GM19043 (cell line): ENCODE measurements around the gene GALNT2.

Experiments
- ATAC-seq: cut with Tn5 transposase; IDR thresholded peaks from one replicate; pipeline ENCODE4 v1.9.1; 2021; ENCODE audit warnings: low read depth; ENCODE audit not compliant: unreplicated experiment

The GALNT2 gene

GRCh38 chr1:230141797-230142607 is 75.0 kb downstream of the GALNT2 start:
- ATAC-seq: no peak

- no peak for ATAC-seq
Observed at GRCh38 chr1:230142608-230143210, 75.7 kb downstream of the GALNT2 start.

GRCh38 chr1:230143534-230143933 is 76.5 kb downstream of the GALNT2 start:
- no peak for ATAC-seq

GRCh38 chr1:230144010-230144614 is 77.1 kb downstream of the GALNT2 start:
- no peak for ATAC-seq

GRCh38 chr1:230144758-230145504 is 77.9 kb downstream of the GALNT2 start:
- no peak for ATAC-seq

GRCh38 chr1:230145505-230145899 is 78.5 kb downstream of the GALNT2 start:
- no peak for ATAC-seq

GRCh38 chr1:230145953-230146476 is 79.0 kb downstream of the GALNT2 start:
- no peak for ATAC-seq

GRCh38 chr1:230146709-230147108 is 79.7 kb downstream of the GALNT2 start:
- no peak for ATAC-seq

- ATAC-seq: no peak
Observed at GRCh38 chr1:230147253-230148125, 80.5 kb downstream of the GALNT2 start.

- ATAC-seq: no peak
Observed at GRCh38 chr1:230148126-230148652, 81.2 kb downstream of the GALNT2 start.

GRCh38 chr1:230148768-230149469 is 81.9 kb downstream of the GALNT2 start:
- no peak for ATAC-seq

- ATAC-seq: peak; percentile 66
Observed at GRCh38 chr1:230149751-230150584, 82.9 kb downstream of the GALNT2 start.

- ATAC-seq: no peak
Observed at GRCh38 chr1:230150615-230151014, 83.6 kb downstream of the GALNT2 start.

GRCh38 chr1:230151924-230152468 is 85.0 kb downstream of the GALNT2 start:
- ATAC-seq: no peak

GRCh38 chr1:230152999-230153398 is 86.0 kb downstream of the GALNT2 start:
- no peak for ATAC-seq

- ATAC-seq: no peak
Observed at GRCh38 chr1:230153641-230154296, 86.7 kb downstream of the GALNT2 start.

- ATAC-seq: no peak
Observed at GRCh38 chr1:230155021-230155420, 88.0 kb downstream of the GALNT2 start.
